ENCODE data around the gene LIPC. TPM values are rescaled to one million over a fixed set of nuclear protein-coding genes. Genes with fewer than 3 reads are reported as not detected.

LIPC gene
- total and polyA plus RNA-seq, 9 of the 15 experiments (the other 6 are each of a cell fraction or from before 2014, with no cell fraction given), result 0.07 to 0.41 (median 0.11) TPM; not detected in 2

- peaks cover 9 to 21% of the 10 kb centered on the region in 2 experiments for H3K4me1 ChIP-seq (replicated peaks in 1 of 2; ENCODE audit: control insufficient read depth in 2 of 2, insufficient read depth in 2 of 2, low read length in 2 of 2)
- POLR2A ChIA-PET, result interaction anchor here (0.7 to 1.4 kb wide), 2 partner anchors 39 to 1129 kb away, joined by 3 to 4 read pairs; no protein-coding TSS in a partner anchor
- ATAC-seq (no peak), DNase-seq (ENCODE audit: extremely low read depth in 1 of 4, low spot score in 3 of 4) (no peak), FAIRE-seq (no peak)
- H3K36me3 ChIP-seq (ENCODE audit: control insufficient read depth, insufficient read depth, low read length), result no peaks in the 10 kb centered on the region
- CTCF ChIA-PET (ENCODE audit: low intra/inter-chr PET ratio), result no interaction called here
- H4K20me1 ChIP-seq (replicated peaks; ENCODE audit: control insufficient read depth, insufficient read depth, low read length), result no peaks in the 10 kb centered on the region
- 42% methylated on average over 4 of the region's 4 CpGs for WGBS (ENCODE audit: insufficient coverage, low coverage, missing lambda C conversion rate)
- H3K79me2 ChIP-seq (ENCODE audit: control insufficient read depth, insufficient read depth, low read length), result no peaks in the 10 kb centered on the region
- H3K9me3 ChIP-seq (replicated peaks; ENCODE audit: control insufficient read depth, insufficient read depth, low read depth, low read length), result no peaks in the 10 kb centered on the region
- no peak overlapping the region for H3K4me2 ChIP-seq (ENCODE audit: insufficient read depth, low read length)
- H3K27me3 ChIP-seq (ENCODE audit: control insufficient read depth in 2 of 2, insufficient read depth in 2 of 2, low read length in 2 of 2), result no peaks in the 10 kb centered on the region
- no peak overlapping the region for H3K27ac ChIP-seq (ENCODE audit: extremely low read depth, low read depth, low read length)
- no peak overlapping the region for H3K4me3 ChIP-seq
- in situ Hi-C loops (cut with MboI) (no loop called here), intact Hi-C loops (cut with micrococcal nuclease) (no loop called here)
- H3K9ac ChIP-seq (ENCODE audit: insufficient read depth in 1 of 2, low read depth in 2 of 2, low read length in 2 of 2), result no peak overlapping the region
- H3K9me1 ChIP-seq (ENCODE audit: control insufficient read depth, insufficient read depth, low read length), result no peaks in the 10 kb centered on the region
- no TSS peak for BruUV-seq (replicated peaks)
- H2AFZ ChIP-seq (ENCODE audit: low read depth, low read length), result peak overlapping the region; percentile 37; the same call in 1 of the 2 replicates
- TF ChIP-seq ZNF146 (CRISPR knock-in tag; IDR thresholded peaks at IDR 0.05; ENCODE audit: unreplicated experiment) (no peak), NBN (IDR thresholded peaks at IDR 0.05; ENCODE audit: low read depth) (no peak), ZNF3 (CRISPR knock-in tag; IDR thresholded peaks at IDR 0.05) (no peak), ZNF239 (CRISPR knock-in tag; IDR thresholded peaks at IDR 0.05) (no peak), HNRNPLL (IDR thresholded peaks at IDR 0.05; ENCODE audit: low read depth, low read length, poor library complexity, severe bottlenecking) (no peak), ILF3 (IDR thresholded peaks at IDR 0.05; ENCODE audit: borderline replicate concordance) (no peak), CTCF (IDR thresholded peaks at IDR 0.05 in 2 of 3, conservative IDR thresholded peaks at IDR 0.05 in 1 of 3; ENCODE audit: insufficient read depth in 2 of 3, low read depth in 1 of 3, low read length in 3 of 3) (no peak), ZNF561 (CRISPR knock-in tag; conservative IDR thresholded peaks at IDR 0.05) (no peak), MTA2 (IDR thresholded peaks at IDR 0.05; ENCODE audit: low read depth) (no peak), ESRRB (CRISPR knock-in tag; IDR thresholded peaks at IDR 0.05; ENCODE audit: borderline replicate concordance) (no peak), ZNF316 (IDR thresholded peaks at IDR 0.05) (peak; percentile 3; the same call in 1 of the 2 replicates), ZNF780A (CRISPR knock-in tag; IDR thresholded peaks at IDR 0.05) (no peak), RBM15 (IDR thresholded peaks at IDR 0.05; ENCODE audit: insufficient read depth, low read length) (no peak), ZFP91 (CRISPR knock-in tag; IDR thresholded peaks at IDR 0.05) (no peak), FIP1L1 (IDR thresholded peaks at IDR 0.05; ENCODE audit: low read depth, low read length, poor library complexity, severe bottlenecking) (no peak), ZBTB17 (CRISPR knock-in tag; IDR thresholded peaks at IDR 0.05) (no peak), TAF15 (IDR thresholded peaks at IDR 0.05; ENCODE audit: low read depth, low read length) (no peak), CCNT2 (IDR thresholded peaks at IDR 0.05; ENCODE audit: borderline replicate concordance, extremely low read depth, insufficient read length, low read depth, low read length) (no peak), CBFA2T3 (IDR thresholded peaks at IDR 0.05) (0 out of 2 replicates have a peak, but pooled peaks have one; percentile 11), KAT7 (CRISPR knock-in tag; IDR thresholded peaks at IDR 0.05; ENCODE audit: borderline replicate concordance) (no peak)
- TF ChIP-seq, protein P1, sequence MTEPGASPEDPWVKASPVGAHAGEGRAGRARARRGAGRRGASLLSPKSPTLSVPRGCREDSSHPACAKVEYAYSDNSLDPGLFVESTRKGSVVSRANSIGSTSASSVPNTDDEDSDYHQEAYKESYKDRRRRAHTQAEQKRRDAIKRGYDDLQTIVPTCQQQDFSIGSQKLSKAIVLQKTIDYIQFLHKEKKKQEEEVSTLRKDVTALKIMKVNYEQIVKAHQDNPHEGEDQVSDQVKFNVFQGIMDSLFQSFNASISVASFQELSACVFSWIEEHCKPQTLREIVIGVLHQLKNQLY (CRISPR knock-in tag; conservative IDR thresholded peaks at IDR 0.05), result no peak
Observed at GRCh38 chr15:58442122-58442521, 10.3 kb downstream of the LIPC start.
